NCI-H1092 (cell line): ENCODE results near the gene IGF2BP2.
"Not testable (repeated sequence)": the region's sequence is repeated elsewhere in the genome, so short reads cannot be mapped to it uniquely, and the experiment has no call there.

Experiments
- DNase-seq: peaks from one replicate; lab custom pipeline; 2025; lab: John Stamatoyannopoulos, UW

Gene IGF2BP2

DNA sequence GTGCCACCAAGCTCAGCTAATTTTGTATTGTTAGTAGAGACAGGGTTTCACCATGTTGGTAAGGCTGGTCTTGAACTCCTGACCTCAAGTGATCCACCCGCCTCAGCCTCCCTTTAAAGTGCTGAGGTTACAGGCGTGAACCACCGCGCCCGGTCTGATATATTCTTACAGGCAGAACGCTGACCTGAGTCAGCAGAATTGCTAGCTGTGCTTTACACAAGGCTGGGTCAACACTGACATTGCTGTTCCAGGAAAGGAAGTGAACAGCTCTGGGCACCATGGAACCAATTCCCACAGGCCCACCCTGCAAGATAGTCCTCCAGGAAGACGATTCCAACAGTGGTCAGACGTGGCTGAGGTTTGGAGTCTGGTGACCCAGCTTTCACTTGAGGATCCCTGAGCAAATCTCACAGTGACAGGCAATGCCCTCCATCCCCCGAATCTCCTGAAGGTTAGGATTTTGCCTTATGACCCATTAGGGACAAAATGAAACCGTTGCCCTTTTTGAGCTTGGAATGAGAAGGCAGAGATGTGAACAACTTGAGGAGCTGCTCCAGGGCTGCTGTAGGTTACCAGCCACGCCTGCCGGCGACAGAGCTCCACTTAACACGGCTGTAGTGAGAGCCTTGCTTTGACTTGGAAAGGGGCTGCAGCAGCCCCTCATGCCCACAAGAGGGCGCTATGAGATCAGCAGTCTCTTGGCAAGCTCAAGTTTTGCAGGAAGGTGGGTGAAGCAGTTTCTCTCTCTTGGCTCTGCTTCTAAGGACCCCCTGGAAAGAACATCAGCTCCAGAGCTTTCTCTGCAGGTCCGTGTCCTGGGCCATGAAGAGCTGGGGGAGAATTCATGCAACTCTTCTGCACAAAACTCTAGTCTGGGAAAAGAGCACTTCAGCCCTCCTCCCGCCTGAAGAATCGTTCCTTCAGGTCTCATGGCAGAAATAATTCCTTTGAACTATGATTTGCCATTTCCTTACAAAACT is 164.6 kb downstream of the IGF2BP2 start:
- peak; percentile 77 for DNase-seq

DNA sequence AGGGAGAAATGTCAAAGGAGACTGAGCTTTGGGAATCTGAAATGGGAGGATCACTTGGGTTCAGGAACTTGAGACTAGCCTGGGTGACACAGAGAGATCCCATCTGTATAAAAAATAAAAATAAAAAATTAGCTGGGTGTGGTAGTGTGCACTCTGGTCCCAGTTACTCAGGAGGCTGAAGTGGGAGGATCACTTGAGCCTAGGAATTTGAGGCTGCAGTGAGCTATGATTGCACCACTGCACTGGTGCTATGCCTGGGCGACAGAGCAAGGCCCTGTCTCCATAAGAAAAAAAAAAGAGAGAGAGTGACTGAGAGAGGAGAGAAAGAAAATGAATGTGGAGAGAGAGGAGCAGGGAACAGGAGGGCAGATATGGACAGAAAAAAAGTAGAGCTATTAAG is 165.9 kb downstream of the IGF2BP2 start:
- no peak for DNase-seq

DNA sequence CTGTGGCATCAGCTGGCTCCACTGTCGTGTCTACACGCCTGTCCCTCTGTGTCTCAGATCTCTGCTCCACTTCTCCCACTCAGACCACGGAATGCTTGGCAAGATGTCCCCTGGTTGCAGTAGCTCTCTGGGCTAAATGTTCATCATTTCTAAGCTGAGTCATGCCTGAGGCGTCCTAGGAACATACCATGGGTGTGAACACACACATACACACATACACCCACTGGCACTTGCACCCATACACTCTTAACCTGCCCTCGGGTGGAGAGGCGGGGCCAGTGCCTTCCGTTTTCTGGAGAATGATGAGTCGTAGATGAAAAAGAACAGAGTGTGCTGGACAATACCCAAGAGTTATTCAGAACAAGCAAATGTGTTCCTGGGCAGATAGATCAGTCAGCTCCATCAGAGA is 166.3 kb downstream of the IGF2BP2 start:
- no peak for DNase-seq

DNA sequence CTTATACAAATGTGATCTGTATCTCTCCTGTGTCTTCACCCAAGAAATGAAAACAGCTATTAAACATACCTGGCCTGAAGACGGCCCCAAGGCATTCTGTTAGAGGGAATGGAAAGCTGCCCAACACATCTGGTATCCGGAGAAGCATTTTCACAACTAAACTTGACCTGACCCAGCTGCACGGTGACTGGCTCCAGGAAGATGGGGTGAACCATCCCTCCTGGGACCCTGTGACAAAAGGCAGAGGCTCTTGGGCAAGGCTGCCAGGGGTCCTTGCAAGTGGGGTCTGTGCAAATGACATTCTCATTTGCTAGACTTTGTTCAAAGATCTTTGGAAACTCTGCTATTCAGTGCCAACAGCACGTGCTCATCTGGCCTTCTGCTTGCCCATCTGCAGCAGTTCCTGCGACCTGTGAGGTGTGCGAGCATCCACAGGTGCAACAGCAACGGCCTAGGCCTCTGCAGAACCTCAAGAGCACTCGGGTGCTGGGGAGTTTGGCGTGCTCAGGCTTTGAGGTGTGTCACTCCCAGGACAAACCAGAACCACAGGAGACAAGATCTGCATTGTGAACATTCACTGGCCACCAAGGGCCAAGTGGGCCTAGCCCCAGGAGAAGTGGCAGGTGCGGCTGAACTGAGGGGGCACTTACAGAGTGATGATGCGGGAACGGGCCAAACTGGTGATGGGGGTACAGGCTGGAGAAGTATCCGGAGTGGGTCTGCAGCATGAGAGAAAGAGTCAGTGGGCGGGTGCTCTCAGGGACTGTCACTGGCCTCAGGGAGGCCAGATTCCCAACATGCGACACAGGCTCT is 166.9 kb downstream of the IGF2BP2 start:
- DNase-seq = no peak

DNA sequence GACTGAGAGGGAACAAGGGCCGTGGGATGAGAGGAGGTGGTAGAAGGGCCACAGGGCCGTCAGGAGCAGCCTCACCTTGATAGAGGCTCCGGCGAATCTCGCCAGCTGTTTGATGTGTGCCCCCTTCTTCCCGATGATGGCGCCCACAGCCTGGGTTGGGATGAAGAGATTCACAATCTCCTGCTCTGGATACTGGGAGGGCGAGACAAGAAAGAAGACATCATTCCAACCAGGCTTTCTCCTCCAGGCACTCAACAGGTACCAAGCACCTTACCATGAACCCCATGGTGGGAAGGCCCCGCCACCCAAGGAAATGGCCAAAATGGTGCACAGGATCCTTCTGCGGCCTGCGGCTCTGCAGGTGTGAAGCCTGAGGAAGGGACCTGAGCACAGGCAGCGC is 167.6 kb downstream of the IGF2BP2 start:
- no peak for DNase-seq

DNA sequence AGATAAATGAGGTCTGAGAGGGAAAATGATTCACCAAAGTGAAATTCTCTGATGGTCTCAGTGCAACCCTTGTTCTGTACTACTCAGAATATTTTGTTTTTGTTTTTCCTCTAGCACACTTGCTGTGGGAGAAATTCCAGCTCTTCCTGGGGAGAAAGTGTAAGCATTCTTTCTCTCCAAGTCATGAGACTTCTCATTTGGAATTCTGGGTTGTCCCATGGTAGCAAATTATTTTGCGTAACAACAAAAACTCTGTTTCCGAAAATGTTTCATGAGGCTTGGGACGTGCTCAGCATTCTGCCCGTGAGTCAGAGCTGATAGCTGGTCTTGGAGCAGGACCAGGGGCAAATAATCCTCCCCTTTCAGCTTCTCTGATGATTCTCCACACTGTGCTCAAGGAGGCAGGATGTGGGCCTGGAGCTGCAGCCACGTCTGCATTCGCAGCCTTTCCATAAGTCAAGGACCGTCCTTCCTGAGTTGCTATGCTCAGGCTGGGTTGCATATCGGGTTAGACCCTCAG is 168.5 kb downstream of the IGF2BP2 start:
- no peak for DNase-seq

DNA sequence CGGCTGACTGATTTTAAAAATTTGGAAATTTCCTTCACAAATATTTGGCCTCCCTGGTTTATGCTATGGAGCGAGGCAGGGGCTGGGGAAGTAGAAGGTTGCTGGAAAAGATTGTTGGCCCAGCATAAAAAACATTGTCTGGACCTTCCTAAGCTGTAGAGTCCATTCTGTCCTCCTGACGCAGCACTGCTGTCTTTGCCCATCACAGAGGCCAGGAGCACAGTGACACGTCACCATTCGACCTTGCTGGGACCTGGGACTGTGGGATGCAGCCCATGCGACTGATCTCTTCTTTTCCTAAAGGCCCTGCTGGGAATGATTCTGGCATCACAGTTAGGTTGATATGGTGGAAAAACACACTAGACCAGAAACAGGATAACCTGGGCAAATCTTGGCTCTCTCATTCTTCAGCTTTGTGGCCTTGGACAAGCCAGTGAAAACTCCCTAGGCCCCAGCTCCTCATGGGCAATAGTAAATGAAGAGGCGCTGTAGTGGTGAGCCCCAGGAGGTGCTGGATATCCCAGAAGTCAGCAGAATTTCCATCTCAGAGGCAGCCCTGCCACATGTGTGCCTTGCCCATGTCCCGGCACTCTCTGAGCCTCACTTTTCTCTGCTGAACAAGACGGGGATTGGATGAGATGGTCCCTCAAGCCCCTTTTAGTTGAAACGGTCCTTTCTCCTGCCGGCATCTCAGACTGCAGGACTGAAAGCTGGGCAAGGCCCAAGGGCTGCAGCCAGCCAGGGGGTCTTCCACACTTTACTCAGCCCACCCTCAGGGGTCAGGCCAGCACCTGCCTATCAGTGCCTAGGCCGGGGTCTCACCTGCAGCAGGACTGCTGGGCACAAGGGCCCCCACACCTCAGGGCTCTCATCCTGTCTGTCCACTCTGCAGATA is 169.2 kb downstream of the IGF2BP2 start:
- no peak for DNase-seq

DNA sequence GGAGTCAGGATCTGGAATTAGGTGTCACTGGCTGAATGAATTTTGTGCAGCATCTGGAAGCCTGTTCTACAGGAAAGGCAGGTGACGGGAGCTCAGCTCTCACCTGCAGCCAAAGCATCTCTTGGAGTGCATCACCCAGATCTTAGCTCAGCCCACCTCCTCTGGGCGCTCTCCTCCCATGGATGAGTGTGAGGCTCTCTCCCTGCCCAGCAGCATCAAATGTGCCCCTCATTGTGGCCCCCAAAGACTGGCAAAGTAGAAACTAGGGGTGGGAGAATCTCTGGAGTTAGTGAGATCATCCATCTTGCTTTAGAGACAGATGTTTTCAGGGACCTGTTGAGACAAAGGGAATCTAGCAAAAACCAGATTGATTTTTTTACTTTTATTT is 170.1 kb downstream of the IGF2BP2 start:
- DNase-seq = no peak

DNA sequence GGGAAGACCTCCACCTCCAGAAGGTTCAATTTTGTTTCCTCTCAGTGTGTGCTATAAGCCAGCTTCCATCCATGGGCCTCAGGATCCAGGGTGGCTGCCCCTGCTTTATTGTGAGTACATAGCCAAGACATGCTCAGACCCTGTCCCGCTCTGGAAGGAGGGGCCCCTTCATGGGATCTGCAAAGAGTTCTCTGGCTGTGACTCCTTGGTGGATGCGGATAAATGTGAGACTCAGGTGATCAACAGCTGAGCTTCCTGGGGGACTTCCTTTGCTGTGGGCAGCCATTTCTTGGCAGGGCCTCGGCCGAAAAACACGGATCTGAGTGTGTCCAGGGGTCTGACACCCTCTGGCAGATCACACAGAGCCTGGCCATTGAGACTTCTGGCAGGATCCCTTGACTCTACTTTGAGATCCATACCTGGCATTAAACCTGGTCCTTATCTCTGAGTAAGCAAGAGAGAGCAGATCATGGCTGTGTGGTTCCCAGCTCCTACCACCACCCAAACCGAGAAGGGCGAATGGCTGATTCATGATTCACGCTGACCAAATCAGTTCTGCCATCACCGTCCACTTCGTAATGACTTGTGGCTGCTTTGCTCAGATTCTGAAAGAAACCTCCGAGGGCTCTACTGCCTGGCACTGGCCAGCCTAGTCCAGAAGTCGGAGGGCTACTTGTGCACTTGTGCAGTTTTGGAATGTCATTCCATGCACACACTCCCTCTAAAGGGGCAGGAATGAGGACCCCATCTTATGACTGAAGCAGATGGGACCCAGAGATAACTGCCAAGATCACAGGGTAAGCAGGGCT is 170.7 kb downstream of the IGF2BP2 start:
- DNase-seq = no peak

DNA sequence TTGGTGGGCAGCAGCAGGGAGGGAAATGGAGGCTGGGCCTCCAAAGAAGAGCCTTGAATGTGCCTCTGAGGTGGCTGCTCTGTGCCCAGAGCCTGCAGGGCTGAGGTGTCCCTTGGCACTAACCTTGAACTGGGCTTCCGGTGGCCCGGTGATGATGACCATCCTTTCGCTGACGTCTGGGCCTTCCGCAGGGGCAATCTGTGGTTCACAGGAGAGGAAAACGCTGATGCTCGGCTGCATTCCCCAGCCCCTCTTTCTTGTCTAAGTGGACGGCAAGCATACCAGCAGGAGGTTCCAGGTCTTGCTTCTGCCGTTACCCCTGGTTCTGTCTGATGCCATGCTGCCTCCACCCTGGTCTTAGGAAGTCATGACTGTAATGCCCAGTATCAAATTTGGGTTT is 172.9 kb downstream of the IGF2BP2 start:
- DNase-seq = no peak

DNA sequence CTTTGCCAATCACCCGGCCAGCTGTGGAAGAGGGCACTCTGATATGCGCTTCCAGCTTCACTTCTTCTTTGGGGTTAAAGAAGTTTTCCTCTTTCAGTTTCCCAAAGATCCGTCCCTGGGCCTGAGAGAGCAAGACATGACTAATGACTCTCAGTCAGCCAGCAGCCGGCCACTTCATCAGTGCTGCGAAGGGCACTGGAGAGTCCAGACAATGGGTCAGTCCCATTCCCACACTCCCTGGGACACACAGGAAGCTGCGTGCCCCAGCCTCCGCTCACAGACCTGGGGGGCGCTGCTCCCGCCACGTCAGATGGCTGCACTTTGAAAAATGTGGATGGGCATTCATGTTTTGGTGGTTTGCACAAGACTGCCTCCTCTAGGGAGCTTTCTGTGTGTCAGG is 175.4 kb downstream of the IGF2BP2 start:
- no peak for DNase-seq

DNA sequence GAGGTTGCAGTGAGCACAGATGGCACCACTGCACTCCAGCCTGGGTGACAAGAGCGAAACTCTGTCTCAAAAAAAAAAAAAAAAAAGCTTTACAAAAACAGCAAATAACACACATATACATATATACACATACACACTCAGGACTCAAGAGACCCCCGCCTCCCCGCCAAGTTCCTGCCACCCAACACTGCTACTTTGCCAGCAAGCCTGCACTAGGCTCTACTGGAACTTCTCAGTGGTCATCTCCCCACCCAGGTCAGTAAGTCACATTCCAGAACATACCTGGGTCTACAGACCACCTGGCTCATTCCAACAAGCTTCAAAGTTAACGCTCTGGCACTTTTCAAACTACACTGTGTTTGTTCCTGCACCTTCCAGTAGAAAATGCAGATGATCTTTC is 176.4 kb downstream of the IGF2BP2 start:
- DNase-seq = no peak

DNA sequence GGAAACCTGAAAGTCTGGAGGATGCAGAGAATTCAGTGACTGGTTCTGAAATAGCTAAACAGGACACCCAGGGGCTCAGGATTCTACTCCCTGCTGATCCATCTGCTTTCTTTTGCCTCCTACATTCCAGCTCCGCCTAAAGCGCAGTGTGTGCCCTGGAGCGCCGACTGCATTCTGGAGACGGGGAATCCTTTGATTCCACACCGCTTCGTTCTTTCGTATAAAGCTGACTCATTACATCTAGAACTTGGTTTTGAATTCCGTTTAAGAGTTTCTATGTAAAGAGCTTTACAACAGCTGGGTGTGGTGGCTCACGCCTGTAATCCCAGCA is 177.0 kb downstream of the IGF2BP2 start:
- no peak for DNase-seq

DNA sequence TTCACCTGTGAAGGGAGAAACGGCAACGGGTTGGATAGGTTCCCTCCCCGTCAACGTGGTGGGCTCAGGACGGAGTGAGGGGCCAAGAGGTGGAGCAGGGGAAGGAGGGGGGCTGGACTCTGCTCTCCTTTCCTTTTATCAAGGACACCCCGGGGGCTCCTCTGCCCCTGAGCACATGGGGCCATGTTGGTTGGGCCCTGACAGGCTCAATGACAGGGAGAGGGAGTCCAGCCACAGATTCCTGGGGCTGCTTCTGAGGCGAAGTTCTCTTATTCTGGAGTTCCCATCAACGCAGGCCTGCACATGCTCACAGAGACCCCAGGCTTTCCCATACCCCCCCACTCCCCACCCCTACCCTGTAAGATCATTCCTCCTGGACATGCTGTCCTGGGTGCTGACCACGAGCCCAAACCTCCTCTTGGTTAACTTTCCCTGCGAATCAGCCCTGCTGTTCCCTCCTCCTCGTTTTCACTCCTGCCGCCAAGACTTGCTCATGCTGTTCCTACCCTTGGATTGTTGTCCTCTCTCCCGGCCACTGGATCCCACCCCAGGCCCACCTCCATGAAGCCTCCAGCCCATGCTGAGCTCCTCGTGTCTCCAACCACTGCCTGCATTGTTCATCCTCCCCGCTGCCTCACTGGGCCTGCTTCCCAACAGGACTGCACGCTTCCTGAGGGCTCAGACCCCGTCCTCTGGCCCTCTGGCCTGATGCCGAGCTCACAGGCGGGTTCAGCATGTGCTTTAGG is 177.5 kb downstream of the IGF2BP2 start:
- no peak for DNase-seq

DNA sequence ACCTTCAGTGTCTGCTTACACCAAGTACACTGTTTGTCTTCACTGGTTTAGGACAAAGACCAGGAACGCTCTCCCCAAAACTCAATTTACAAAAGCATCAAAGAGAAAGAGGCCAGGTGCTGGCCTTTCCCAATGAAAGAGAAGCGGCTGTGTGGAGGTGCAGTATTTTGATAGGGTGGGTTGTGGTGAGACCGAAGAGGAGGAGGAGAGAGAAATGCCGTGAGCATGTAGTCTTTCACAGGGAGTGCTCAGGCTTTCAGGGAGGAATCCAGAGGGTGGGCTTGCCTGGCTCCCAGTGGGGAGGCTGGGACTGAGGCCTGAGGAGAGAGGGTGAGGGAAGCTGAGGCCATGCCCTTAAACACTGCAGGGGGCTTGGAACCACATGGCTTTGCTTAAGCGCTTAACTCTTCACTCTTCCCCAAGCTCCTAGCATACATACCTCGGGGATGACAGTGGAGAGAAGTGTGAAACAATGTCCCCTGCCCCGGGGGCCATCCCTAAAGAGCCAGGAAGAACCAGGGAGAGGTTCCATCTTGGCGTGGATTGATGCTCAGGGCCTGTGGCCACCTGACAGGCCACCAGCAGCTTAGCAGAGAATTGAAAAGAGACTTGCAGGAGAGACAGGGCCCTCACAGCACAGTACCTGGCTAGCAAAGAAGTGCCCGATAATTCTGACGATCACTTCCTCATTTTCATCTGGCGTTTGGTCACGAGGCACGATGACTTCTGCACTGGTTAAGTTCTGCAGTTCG is 178.3 kb downstream of the IGF2BP2 start:
- no peak for DNase-seq

DNA sequence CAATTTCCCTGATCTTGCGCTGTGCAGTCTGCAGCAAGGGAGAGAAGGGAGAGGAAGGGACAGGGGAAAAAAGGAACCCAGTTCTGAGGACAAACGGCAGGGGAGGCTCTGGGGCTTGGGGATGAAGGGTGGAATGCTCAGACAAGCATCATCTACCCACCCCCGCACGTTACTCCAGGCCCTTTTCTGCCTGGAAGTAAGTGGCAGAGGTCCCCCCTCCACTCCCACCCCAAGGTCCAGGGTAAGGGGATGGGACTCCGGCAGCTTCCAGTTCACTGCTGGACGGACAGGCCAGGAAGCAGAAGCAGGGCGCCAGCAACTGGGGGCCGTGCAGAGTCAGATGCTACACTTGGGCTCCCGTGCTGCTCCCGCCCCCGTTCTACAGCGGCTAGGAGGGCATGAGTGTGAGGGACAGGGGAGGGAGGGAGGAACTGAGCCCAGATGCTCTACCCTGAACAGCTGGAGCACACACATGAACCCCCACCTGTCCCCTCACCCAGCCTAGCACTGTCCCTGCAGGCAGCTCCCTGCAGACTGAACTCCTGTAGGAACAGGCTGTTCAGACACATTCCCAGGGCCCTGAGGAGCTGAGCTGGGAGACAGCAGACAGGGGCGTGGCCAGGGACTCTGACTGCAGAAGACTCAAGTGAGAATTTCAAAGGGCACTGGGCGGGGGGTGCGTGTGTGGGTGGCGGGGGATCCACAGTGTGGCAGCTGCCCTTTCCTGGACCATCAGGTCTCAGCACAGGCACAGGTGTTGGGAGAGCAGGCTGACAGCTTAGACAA is 179.1 kb downstream of the IGF2BP2 start:
- no peak for DNase-seq

DNA sequence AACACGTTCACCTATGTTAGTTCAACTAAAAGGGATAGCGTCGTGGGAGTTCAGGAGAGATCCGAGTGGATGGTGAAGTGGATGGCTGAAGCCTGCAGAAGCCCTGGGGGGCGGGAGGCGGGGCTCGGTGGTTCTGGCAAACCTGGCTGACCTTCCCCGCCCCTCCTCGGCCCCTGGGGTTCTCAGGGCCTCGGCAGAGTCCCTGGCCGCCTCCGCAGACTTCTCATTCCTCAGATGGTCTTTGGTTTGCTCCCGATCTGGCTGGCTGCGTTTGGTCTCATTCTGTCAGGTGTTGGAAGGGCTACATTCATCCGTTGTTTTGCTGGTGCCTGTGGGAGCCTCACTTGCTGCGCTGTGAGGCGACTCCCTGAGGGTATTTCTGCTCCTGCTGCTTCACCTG is 179.7 kb downstream of the IGF2BP2 start:
- DNase-seq = not testable (repeated sequence)

DNA sequence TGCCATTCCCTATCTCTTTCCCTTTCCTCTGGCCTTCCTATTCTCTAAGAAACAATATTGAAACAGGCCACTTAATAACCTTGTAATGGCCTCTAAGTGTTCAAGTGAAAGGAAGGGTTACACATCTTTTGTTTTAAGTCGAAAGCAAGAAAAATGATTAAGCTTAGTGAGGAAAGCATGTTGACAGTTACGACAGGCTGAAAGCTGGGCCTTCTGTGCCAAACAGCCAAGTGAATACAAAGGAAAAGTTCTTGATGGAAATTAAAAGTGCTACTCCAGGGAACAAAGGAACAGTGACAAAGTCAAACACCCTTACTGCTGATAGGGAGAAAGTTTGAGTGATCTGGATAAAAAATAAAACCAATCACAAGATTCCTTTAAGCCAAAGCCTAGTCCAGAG is 184.5 kb downstream of the IGF2BP2 start:
- DNase-seq = no peak
